ENCODE measurements around the gene ADCYAP1R1.

The ADCYAP1R1 gene

DNA sequence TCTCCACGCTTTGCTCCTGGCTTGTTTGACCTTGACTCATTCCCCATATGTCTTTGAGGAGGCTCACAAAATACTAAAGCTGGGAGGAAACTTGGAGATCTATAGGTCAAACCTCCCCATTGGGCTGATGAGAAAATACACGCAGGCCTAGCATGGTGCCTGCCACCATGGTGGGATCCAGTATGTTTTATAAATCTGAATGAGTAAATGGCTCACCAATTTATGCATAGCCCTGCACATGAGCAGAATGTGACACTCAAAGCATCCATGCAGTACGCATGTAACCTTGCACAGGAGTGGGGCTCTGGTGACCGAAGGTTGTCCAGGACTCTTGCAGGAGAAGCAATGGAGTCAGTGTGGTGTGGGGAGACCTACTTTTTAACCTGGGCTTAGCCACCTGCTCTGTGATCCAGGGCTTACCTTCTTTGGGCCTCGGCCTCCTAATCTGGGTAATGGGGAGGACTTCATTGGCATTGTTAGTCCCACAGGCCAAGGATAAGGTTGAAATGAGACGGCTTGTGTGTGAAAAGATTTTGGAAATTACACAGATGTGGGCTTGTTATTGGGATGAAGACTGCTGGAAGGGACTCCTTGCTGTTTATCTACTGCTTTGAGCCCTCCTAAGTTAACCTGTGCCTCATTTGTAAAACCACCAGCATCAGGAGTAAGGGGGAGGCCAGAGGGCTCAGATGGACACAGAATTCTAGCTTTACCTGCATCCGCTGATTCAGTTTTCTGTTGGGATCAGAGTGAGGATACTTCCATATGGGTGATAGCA, 58.4 kb downstream of the ADCYAP1R1 start:
- H3K27me3 ChIP-seq (ENCODE audit: insufficient read depth, low read length) = no peaks in the 10 kb centered on the region
- no peaks in the 10 kb centered on the region for H3K9me3 ChIP-seq (ENCODE audit: insufficient read depth, low read depth, low read length)
- H3K4me3 ChIP-seq (ENCODE audit: low read length) = no peak overlapping the region
- H3K4me1 ChIP-seq (ENCODE audit: insufficient read depth, low read length) = no peaks in the 10 kb centered on the region
- H3K36me3 ChIP-seq (ENCODE audit: insufficient read depth, low read length) = no peaks in the 10 kb centered on the region
- no peak overlapping the region for H3K9ac ChIP-seq (ENCODE audit: low read depth, low read length)
- no peak overlapping the region for H3K27ac ChIP-seq (ENCODE audit: low read depth, low read length)
- 94% methylated on average over 7 of the region's 7 CpGs for WGBS

DNA sequence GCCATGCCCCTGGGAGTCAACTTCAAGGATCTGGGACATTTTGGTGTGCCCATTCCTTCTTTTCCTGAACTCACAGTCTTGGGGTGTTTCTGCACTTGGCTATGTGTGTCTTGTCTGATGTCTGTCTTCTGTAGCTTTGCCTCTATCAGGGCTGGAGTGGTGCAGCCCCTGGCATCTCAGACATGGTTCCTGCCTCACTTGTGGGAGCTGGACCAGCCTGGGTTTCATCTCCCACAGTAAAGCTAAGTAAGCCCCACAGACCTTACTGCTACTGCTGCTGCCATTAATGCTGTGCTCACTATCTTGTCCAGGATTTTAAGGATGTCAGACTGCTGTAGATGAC, 59.0 kb downstream of the ADCYAP1R1 start:
- Histone ChIP-seq H3K36me3 (ENCODE audit: insufficient read depth, low read length) (no peaks in the 10 kb centered on the region), H3K9me3 (ENCODE audit: insufficient read depth, low read depth, low read length) (no peaks in the 10 kb centered on the region)

DNA sequence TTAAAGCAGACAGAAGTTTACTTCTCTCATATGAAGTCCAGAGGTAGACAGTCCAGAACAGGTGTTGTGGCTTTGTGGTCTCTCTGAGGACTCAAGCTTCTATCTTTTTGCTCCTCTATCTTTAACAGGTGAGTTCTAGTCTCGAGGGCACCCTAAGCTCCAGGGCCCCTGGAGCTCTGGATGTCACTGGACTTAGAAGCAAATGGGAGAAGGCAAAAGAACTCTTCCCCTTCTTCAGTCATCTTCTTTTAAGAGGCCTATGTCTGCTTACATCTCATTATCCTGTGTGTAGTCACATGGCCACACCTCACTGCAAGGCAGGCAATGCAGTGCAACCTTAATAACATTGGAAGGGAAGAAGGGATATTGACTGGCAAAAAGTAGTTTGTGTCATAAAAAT, 61.6 kb downstream of the ADCYAP1R1 start:
- Histone ChIP-seq H3K9ac (ENCODE audit: low read depth, low read length) (no peak overlapping the region), H3K9me3 (ENCODE audit: insufficient read depth, low read depth, low read length) (no peaks in the 10 kb centered on the region), H3K36me3 (ENCODE audit: insufficient read depth, low read length) (no peaks in the 10 kb centered on the region), H3K27me3 (ENCODE audit: insufficient read depth, low read length) (no peaks in the 10 kb centered on the region), H3K4me1 (ENCODE audit: insufficient read depth, low read length) (no peaks in the 10 kb centered on the region), H3K4me3 (ENCODE audit: low read length) (no peak overlapping the region), H3K27ac (ENCODE audit: low read depth, low read length) (no peak overlapping the region)
- 63% methylated on average over 1 of the region's 1 CpG for WGBS

More for the DNA sequence above, 59.0 kb downstream of the ADCYAP1R1 start:
- no peak overlapping the region for H3K4me3 ChIP-seq (ENCODE audit: low read length)
- H3K9ac ChIP-seq (ENCODE audit: low read depth, low read length) = no peak overlapping the region
- H3K27ac ChIP-seq (ENCODE audit: low read depth, low read length) = no peak overlapping the region
- H3K27me3 ChIP-seq (ENCODE audit: insufficient read depth, low read length) = no peaks in the 10 kb centered on the region
- no peaks in the 10 kb centered on the region for H3K4me1 ChIP-seq (ENCODE audit: insufficient read depth, low read length)

DNA sequence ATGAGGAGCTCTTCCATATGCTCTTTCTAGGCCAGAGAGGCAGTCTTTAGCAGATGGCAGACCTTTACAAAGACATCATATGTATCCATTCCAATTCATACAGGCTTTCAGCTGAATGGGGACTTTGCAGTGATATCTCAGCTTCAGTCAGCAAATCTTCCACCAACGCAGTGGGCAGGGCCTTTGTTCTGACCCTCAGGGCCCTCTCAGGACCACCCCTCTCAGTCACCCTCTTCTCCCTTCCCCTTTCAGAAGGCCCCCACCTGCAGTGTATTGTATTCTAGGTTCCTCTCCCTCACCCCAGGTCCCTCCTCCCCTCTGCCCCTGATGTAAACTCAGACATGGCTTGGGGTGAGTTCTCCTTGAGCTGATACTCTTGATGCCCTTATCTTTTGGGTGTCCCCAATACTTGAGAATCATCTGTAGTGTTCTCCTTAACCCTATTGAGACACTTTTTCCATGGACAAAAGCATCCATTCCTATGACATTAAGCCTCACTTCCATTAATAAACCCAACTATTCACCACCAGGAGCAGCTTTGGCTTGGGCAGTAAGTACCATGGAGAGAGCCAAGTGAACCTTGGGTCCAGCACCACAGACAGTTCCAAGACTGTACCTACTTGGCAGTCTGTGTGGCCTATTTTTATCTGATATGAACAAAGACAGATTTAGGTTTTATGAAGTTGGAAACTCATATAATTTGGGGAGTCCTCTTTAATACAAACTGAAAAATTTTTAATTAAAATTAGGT, 62.7 kb downstream of the ADCYAP1R1 start:
- Histone ChIP-seq H3K4me1 (ENCODE audit: insufficient read depth, low read length) (no peaks in the 10 kb centered on the region), H3K9ac (ENCODE audit: low read depth, low read length) (no peak overlapping the region), H3K9me3 (ENCODE audit: insufficient read depth, low read depth, low read length) (no peaks in the 10 kb centered on the region), H3K4me3 (ENCODE audit: low read length) (no peak overlapping the region), H3K27me3 (ENCODE audit: insufficient read depth, low read length) (no peaks in the 10 kb centered on the region), H3K27ac (ENCODE audit: low read depth, low read length) (no peak overlapping the region), H3K36me3 (ENCODE audit: insufficient read depth, low read length) (no peaks in the 10 kb centered on the region)
- WGBS = 88% methylated on average over 1 of the region's 1 CpG

DNA sequence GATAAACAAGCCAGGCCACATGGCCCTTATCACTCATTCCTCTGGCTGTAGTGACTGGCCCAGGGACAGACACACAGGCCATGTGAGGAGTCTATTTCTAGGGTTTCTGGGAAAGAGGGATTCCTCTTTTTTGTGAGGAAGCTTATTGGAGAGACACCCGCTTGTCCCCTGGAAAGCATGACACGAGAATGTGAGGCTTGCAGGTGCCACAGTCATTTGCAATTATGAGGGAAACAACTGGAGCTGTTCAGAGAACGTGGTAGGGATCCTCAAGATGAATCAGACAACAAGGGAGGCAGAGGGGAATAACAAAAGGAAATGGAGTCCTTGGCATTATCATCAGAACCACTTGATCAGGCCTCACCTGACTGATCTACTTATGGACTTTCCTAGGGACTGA, 64.5 kb downstream of the ADCYAP1R1 start:
- Histone ChIP-seq H3K4me1 (ENCODE audit: insufficient read depth, low read length) (no peaks in the 10 kb centered on the region), H3K27me3 (ENCODE audit: insufficient read depth, low read length) (no peaks in the 10 kb centered on the region), H3K9ac (ENCODE audit: low read depth, low read length) (no peak overlapping the region), H3K36me3 (ENCODE audit: insufficient read depth, low read length) (no peaks in the 10 kb centered on the region), H3K27ac (ENCODE audit: low read depth, low read length) (no peak overlapping the region), H3K9me3 (ENCODE audit: insufficient read depth, low read depth, low read length) (no peaks in the 10 kb centered on the region), H3K4me3 (ENCODE audit: low read length) (no peak overlapping the region)
- WGBS = 52% methylated on average over 3 of the region's 3 CpGs

DNA sequence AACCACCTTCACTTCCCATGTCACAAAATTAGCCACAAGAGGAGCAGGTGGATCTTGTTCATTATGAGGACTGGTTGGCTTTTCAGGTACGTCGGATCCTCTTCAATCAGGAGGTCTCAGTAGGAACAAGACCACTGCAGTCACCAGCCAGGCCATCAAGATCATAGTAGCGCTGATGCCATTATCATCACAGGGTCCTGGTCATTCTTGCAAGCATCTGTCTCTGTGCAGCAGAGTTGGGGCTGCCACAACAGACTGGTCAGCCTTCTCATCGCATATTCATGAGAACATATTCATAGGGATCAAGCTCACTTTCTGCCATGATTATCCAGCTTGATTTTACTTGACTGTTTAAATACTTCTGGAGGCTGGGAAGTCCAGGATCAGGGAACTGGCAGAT, 67.1 kb downstream of the ADCYAP1R1 start:
- no peak overlapping the region for H3K9ac ChIP-seq (ENCODE audit: low read depth, low read length)
- peaks cover 5% of the 10 kb centered on the region; the same call in 1 of the 2 replicates for H3K4me1 ChIP-seq (ENCODE audit: insufficient read depth, low read length)
- H3K27me3 ChIP-seq (ENCODE audit: insufficient read depth, low read length) = no peaks in the 10 kb centered on the region
- H3K36me3 ChIP-seq (ENCODE audit: insufficient read depth, low read length) = no peaks in the 10 kb centered on the region
- H3K9me3 ChIP-seq (ENCODE audit: insufficient read depth, low read depth, low read length) = no peaks in the 10 kb centered on the region
- 94% methylated on average over 4 of the region's 4 CpGs for WGBS
- H3K27ac ChIP-seq (ENCODE audit: low read depth, low read length) = no peak overlapping the region
- no peak overlapping the region for H3K4me3 ChIP-seq (ENCODE audit: low read length)

DNA sequence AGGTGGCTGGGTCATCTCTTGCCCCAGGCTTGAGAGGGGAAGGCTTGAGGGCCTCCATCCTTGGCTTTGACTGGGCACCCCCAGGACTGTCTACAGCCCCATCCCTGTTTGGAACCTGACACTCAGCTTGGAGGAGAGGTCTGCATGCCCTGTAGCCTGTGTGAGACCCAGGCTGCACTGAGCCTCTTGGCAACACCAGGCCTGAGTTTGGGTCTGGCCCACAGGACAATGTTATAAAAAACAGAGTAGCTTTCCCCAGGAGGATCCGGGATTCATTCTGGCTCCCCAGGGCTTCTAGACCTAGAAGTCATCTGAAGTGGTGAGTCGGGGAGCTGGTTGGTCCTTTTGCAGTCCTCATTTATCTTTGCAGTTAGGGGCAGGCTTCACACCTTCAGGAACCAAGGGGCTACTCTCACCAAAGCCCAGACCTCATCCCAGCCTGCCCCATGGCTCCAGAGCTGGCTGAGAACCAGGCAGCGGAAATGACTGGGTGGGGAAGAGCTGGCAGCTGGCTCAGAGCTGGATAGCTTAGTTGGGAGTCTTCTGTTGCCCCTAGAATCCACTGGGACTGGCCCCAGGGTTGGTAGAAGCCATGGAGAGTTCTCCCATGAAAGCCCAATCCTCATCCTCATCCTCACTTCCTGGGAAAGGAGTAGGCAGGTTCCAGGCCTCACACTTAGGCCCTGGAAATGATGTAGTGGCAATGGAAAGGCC, 68.8 kb downstream of the ADCYAP1R1 start:
- Histone ChIP-seq H3K9me3 (ENCODE audit: insufficient read depth, low read depth, low read length) (no peaks in the 10 kb centered on the region), H3K4me3 (ENCODE audit: low read length) (no peak overlapping the region), H3K27me3 (ENCODE audit: insufficient read depth, low read length) (no peaks in the 10 kb centered on the region), H3K4me1 (ENCODE audit: insufficient read depth, low read length) (peaks cover 5% of the 10 kb centered on the region; the same call in 1 of the 2 replicates), H3K36me3 (ENCODE audit: insufficient read depth, low read length) (no peaks in the 10 kb centered on the region), H3K27ac (ENCODE audit: low read depth, low read length) (no peak overlapping the region), H3K9ac (ENCODE audit: low read depth, low read length) (no peak overlapping the region)
- WGBS = 91% methylated on average over 3 of the region's 3 CpGs

DNA sequence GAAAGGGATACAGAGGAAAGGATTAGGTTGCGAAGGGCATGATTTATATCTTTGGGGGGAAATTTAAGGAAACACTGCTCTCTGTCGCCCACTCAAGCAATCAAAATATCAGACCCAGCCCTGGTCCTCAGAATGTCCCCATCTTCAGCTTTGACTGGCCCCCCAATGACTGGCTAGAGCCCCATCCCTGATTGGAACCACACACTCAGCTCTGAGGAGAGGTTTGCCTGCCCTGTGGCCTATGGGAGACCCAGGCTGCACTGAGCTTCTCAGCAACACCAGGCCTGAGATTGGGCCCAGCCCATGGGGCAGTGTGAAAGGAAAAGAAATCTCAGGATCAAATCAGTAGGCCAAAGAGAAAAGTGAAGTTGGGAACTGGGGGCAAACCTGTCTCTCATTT, 69.5 kb downstream of the ADCYAP1R1 start:
- H3K9ac ChIP-seq (ENCODE audit: low read depth, low read length) = no peak overlapping the region
- no peaks in the 10 kb centered on the region for H3K36me3 ChIP-seq (ENCODE audit: insufficient read depth, low read length)
- WGBS = 100% methylated on average over 2 of the region's 2 CpGs
- H3K9me3 ChIP-seq (ENCODE audit: insufficient read depth, low read depth, low read length) = no peaks in the 10 kb centered on the region
- H3K27ac ChIP-seq (ENCODE audit: low read depth, low read length) = no peak overlapping the region
- H3K4me3 ChIP-seq (ENCODE audit: low read length) = no peak overlapping the region
- no peaks in the 10 kb centered on the region for H3K27me3 ChIP-seq (ENCODE audit: insufficient read depth, low read length)
- H3K4me1 ChIP-seq (ENCODE audit: insufficient read depth, low read length) = peaks cover 5% of the 10 kb centered on the region; the same call in 1 of the 2 replicates

DNA sequence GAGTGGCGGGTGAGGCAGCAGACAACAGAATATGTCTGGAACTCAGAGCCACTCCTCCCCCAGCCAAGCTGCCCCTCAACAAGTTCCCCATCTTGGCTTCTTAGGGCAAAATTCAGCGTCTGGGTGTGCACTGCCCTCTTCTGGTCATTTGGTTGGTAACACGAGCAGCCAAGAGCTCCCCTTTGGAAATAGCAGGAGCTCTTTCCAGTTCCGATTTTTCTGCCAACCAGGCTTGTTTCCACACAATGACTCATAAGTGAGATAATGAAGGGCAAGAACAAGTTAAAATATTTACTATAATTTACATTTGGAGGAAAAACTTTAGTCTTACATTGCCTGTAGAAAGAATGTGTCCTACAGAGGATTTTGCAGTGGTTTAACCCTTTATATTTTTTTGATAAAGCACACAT, 70.5 kb downstream of the ADCYAP1R1 start:
- Histone ChIP-seq H3K4me3 (ENCODE audit: low read length) (no peak overlapping the region), H3K4me1 (ENCODE audit: insufficient read depth, low read length) (peaks cover 5% of the 10 kb centered on the region; the same call in 1 of the 2 replicates), H3K9ac (ENCODE audit: low read depth, low read length) (no peak overlapping the region), H3K9me3 (ENCODE audit: insufficient read depth, low read depth, low read length) (no peaks in the 10 kb centered on the region), H3K27me3 (ENCODE audit: insufficient read depth, low read length) (no peaks in the 10 kb centered on the region), H3K36me3 (ENCODE audit: insufficient read depth, low read length) (no peaks in the 10 kb centered on the region), H3K27ac (ENCODE audit: low read depth, low read length) (no peak overlapping the region)
- WGBS = 10% methylated on average over 4 of the region's 4 CpGs

DNA sequence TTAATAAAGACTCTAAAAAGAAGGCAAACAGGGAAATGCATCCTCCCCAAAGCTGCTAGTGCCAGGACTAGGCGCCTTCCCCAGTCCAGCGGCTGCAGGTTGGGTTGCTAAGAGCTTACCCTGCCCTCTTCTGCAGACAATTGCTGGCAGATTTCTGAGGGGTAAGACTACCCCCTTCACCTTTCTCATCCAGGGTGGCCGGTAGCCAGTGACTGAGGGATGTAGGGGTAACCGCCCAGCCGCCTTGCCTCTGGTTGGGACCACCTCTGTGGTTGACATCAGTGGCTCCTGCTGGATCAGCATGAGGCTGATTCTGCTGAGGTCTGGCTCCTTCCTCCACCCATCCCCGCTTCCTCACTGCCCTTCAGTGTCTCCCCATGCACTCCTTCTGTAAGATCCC, 71.2 kb downstream of the ADCYAP1R1 start:
- H3K9ac ChIP-seq (ENCODE audit: low read depth, low read length) = no peak overlapping the region
- H3K4me3 ChIP-seq (ENCODE audit: low read length) = no peak overlapping the region
- no peaks in the 10 kb centered on the region for H3K27me3 ChIP-seq (ENCODE audit: insufficient read depth, low read length)
- 89% methylated on average over 6 of the region's 6 CpGs for WGBS
- H3K9me3 ChIP-seq (ENCODE audit: insufficient read depth, low read depth, low read length) = no peaks in the 10 kb centered on the region
- no peak overlapping the region for H3K27ac ChIP-seq (ENCODE audit: low read depth, low read length)
- H3K36me3 ChIP-seq (ENCODE audit: insufficient read depth, low read length) = no peaks in the 10 kb centered on the region
- H3K4me1 ChIP-seq (ENCODE audit: insufficient read depth, low read length) = peaks cover 5% of the 10 kb centered on the region; the same call in 1 of the 2 replicates

DNA sequence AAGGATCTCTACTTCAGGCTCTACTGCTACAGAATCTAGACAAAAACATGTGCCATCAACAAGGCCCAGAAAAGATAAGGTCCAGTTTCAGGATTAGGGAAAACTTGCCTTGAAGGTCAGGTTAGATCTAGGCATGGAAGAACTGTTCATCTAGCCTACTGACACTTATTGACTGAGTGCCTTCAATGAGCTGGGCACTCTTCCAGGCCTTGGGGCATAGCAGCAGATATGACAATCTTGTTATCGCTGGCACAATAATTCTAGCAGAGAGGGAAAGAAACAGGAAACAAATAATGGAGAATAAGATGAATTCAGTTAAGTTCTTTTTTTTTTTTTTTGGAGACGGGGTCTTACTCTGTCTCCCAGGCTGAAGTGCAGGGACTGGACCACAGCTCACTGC, 71.6 kb downstream of the ADCYAP1R1 start:
- 93% methylated on average over 2 of the region's 2 CpGs for WGBS
- H3K4me1 ChIP-seq (ENCODE audit: insufficient read depth, low read length) = peaks cover 5% of the 10 kb centered on the region; the same call in 1 of the 2 replicates

More for the DNA sequence above, 71.6 kb downstream of the ADCYAP1R1 start:
- H3K4me3 ChIP-seq (ENCODE audit: low read length) = no peak overlapping the region
- no peaks in the 10 kb centered on the region for H3K27me3 ChIP-seq (ENCODE audit: insufficient read depth, low read length)
- no peak overlapping the region for H3K27ac ChIP-seq (ENCODE audit: low read depth, low read length)
- H3K9ac ChIP-seq (ENCODE audit: low read depth, low read length) = no peak overlapping the region
- H3K9me3 ChIP-seq (ENCODE audit: insufficient read depth, low read depth, low read length) = no peaks in the 10 kb centered on the region
- no peaks in the 10 kb centered on the region for H3K36me3 ChIP-seq (ENCODE audit: insufficient read depth, low read length)

Measured in HUES64 (cell line).